SH-SY5Y (cell line): Measurements from ENCODE around the gene PBOV1.

ENCODE experiments used
- GATA2 ChIP-seq: IDR thresholded peaks from 2 replicates; pipeline ENCODE4 v1.6.1; 2011; ENCODE audit warnings: mild to moderate bottlenecking, low read depth, low read length
- GATA3 ChIP-seq: IDR thresholded peaks from 2 replicates; pipeline ENCODE4 v1.6.1; 2011; ENCODE audit warnings: low read depth, mild to moderate bottlenecking, low read length, moderate library complexity

- TF ChIP-seq GATA2 (no peak), GATA3 (no peak)
Measured at GRCh38 chr6:138175596-138175995, 42.7 kb downstream of the PBOV1 start.
